Duodenal mucosa (tissue), 2 donors: ENCODE data around the gene ZACN.
"Not testable (repeated sequence)": the region's sequence is repeated elsewhere in the genome, so short reads cannot be mapped to it uniquely, and the experiment has no call there.

ENCODE experiments used
- H3K27ac ChIP-seq: one replicate; pipeline ENCODE4 v1.7.0; 2013; ENCODE audit warnings: low read depth, low read length
- H3K27me3 ChIP-seq, 2 donors: one replicate each; pipeline ENCODE4 v1.7.0; 2013; ENCODE audit warnings: low read length in 2 of 2, control low read depth in 1 of 2; ENCODE audit not compliant: insufficient read depth in 2 of 2, control insufficient read depth in 1 of 2
- H3K36me3 ChIP-seq, 2 donors: one replicate each; pipeline ENCODE4 v1.7.0; 2013; ENCODE audit warnings: low read length in 2 of 2, control low read depth in 1 of 2; ENCODE audit not compliant: insufficient read depth in 2 of 2, control insufficient read depth in 1 of 2
- H3K4me1 ChIP-seq, 2 donors: one replicate each; pipeline ENCODE4 v1.7.0; 2013; ENCODE audit warnings: low read length in 2 of 2, control low read depth in 1 of 2; ENCODE audit not compliant: insufficient read depth in 2 of 2, control insufficient read depth in 1 of 2
- H3K4me3 ChIP-seq, 2 donors: one replicate each; pipeline ENCODE4 v1.7.0; 2013; ENCODE audit warnings: low read length in 2 of 2, low read depth in 1 of 2
- H3K9ac ChIP-seq, 2 donors: one replicate each; pipeline ENCODE4 v1.7.0; 2013; ENCODE audit warnings: low read length in 2 of 2, low read depth in 1 of 2
- H3K9me3 ChIP-seq, 2 donors: one replicate each; pipeline ENCODE4 v1.7.0; 2013; ENCODE audit warnings: low read length in 2 of 2, control low read depth in 1 of 2; ENCODE audit not compliant: control insufficient read depth in 1 of 2

The ZACN gene

DNA sequence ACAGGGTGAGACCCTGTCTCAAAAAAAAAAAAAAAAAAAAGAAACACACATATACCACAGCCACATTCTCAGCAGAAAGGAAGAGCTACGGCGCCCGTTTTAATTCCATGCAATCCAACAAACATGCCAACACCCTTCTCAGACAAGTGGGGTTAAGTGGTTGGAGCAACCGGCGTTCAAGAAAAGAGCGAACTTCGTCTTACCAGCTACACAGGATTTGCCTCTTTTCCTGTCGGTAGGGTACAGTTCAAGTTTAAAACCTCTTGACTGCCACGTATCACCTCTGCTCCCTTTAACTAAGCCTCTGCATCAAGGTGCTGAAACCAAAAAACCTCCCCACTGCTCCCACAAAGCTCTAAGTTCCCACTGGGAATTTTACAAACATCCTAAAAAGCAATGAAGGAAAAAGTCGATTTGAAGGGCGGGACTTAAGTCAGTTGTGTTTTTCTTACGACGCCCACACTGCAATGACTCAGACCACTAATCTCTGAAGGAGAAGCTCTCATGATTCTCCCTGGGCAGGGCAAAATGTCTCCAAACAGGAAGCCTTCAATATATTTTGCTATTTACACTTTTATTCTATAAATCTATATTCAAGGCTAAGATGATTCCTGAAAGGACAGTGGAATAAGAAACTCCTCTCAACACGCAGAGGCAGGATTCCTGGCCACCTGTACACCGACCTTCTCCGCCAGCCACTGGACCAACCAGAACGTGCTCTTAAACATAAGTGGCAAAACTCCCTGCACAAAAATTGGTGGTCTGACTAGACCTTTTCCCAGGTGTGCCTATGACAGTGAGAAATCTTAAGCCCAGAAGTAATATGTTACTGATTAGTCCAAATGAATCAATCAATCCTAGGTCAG, 25.5 kb upstream of the ZACN start:
- H3K27ac ChIP-seq = no peak overlapping the region
- H3K9ac ChIP-seq = no peak overlapping the region
- H3K27me3 ChIP-seq = no peaks in the 10 kb centered on the region
- no peak overlapping the region for H3K4me3 ChIP-seq
- H3K9me3 ChIP-seq = no peaks in the 10 kb centered on the region
- no peaks in the 10 kb centered on the region for H3K4me1 ChIP-seq
- H3K36me3 ChIP-seq = peaks cover 37 to 87% of the 10 kb centered on the region in 2 donors

GRCh38 chr17:76054112-76054476, 24.9 kb upstream of the ZACN start:
- no peaks in the 10 kb centered on the region for H3K4me1 ChIP-seq
- no peaks in the 10 kb centered on the region for H3K9me3 ChIP-seq
- H3K9ac ChIP-seq = no peak overlapping the region
- H3K27ac ChIP-seq = no peak overlapping the region
- H3K4me3 ChIP-seq = no peak overlapping the region
- no peaks in the 10 kb centered on the region for H3K27me3 ChIP-seq
- H3K36me3 ChIP-seq = peaks cover 37 to 86% of the 10 kb centered on the region in 2 donors

DNA sequence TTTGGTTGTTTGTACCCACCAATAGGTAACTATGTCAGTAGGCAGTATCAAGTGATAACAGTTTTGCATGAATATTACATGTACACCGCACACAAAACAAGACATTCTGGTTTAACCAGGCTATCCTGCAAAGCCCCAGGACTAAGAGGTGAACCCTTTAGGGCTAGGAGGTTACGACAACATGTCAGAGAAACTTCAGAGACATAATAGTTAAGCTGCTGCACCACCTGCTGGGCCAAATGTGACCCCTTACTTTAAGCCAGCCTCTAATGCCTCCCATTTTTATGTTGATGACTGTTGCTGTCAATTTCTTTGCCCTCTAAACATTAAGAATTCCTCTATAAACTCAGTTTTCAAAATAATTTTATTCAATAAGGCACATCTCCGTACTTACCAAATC, 22.1 kb upstream of the ZACN start:
- H3K9me3 ChIP-seq = no peaks in the 10 kb centered on the region
- H3K4me1 ChIP-seq = no peaks in the 10 kb centered on the region
- H3K4me3 ChIP-seq = no peak overlapping the region
- H3K9ac ChIP-seq = no peak overlapping the region
- no peaks in the 10 kb centered on the region for H3K27me3 ChIP-seq
- peaks cover 43 to 87% of the 10 kb centered on the region in 2 donors for H3K36me3 ChIP-seq
- H3K27ac ChIP-seq = no peak overlapping the region

DNA sequence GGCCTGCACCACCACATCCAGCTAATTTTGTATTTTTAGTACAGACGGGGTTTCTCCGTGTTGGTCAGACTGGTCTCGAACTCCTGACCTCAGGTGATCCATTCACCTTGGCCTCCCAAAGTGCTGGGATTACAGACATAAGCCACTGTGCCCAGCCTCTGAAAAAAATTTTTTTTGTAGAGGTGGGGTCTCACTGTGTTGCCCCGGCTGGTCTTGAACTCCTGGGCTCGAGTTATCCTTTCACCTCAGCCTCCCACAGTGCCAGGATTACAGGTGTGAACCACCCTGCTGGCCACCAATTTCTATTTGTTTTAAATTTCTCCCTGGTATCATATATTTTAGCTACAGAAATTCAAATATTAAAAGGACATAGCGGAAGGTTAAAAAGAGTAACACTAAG, 20.7 kb upstream of the ZACN start:
- H3K4me1 ChIP-seq, H3K27ac ChIP-seq, H3K4me3 ChIP-seq, H3K9me3 ChIP-seq, H3K9ac ChIP-seq, H3K27me3 ChIP-seq: not testable (repeated sequence)
- peaks cover 40 to 88% of the 10 kb centered on the region in 2 donors for H3K36me3 ChIP-seq

- Histone ChIP-seq H3K27ac (no peak overlapping the region), H3K9ac (no peak overlapping the region), H3K36me3 (peaks cover 45 to 88% of the 10 kb centered on the region in 2 donors), H3K27me3 (no peaks in the 10 kb centered on the region), H3K4me1 (no peaks in the 10 kb centered on the region), H3K9me3 (no peaks in the 10 kb centered on the region), H3K4me3 (no peak overlapping the region)
These were observed 15.0 kb upstream of the ZACN start for GRCh38 chr17:76063875-76064546.

DNA sequence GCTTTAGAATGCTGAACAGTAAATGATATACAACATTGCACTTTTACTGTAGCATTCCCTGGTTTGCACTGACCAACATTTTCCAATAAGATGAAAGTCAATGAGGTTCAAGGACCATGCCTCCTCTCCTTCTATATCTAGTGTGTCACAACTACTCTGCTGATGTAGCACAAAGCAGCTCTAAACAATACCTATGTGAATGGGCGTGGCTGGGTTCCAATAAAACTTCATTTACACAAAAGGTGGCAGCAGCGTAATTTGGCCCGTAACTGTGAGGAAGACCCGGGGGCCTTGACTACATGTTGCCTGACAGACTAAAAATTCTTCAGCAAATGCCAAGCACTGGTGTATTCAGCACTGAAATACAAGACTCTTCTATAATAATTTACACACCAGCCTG, 13.2 kb upstream of the ZACN start:
- Histone ChIP-seq H3K9me3 (no peaks in the 10 kb centered on the region), H3K27ac (no peak overlapping the region), H3K27me3 (no peaks in the 10 kb centered on the region), H3K4me3 (no peak overlapping the region), H3K9ac (no peak overlapping the region), H3K36me3 (peaks cover 37 to 77% of the 10 kb centered on the region in 2 donors), H3K4me1 (peaks cover 3 to 7% of the 10 kb centered on the region in 2 donors)

- Histone ChIP-seq H3K36me3 (peaks cover 16 to 23% of the 10 kb centered on the region in 2 donors), H3K4me3 (peak overlapping the region; percentile 97 to 99), H3K9ac (peak overlapping the region; percentile 88 to 93), H3K9me3 (no peaks in the 10 kb centered on the region), H3K27ac (no peak overlapping the region), H3K4me1 (peaks cover 15 to 38% of the 10 kb centered on the region in 2 donors), H3K27me3 (peaks cover 29 to 30% of the 10 kb centered on the region in 2 donors)
These were observed 7.3 kb upstream of the ZACN start for GRCh38 chr17:76071531-76072147.

DNA sequence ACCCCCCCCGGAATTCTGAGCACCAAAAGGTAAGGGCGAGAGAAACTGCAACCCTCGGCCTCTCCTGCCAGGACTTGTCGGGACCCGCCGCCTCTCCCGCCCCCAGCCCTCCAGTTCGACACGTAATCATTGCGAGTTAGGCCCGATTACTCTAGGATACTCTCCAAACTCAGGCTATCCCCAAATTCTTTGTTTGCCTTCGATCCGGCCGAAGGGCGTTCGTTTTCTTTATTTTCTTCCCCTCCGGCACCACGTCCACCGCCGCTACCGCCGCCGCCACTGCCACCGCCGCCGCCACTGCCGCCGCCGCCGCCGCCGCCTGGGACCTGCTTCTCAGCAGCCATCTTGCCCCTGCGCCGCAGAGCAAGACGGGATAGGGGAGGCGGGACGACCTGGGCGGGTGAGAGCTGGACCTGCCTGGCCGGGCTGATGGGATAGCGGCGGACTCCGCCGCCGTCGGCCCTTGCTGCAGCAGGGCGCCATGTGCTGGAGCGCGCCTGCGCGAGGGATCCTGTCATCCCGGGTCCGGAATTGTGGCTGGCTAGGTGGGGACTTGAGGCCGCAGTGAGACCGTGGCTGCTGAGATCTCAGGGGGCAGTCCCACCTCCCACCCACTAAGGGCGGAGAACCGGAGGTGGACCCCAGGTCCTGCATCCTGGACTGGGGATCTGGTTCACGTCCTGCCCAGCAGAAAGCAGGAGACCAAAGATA, 6.7 kb upstream of the ZACN start, which contains the start of gene SRP68:
TSS of gene SRP68 (minus strand) at position 370 of the 711 bp plus-strand sequence. CDS start at position 344, 26 bp downstream.
- H3K27ac ChIP-seq = no peak within 1 kb of the TSS
- peak within 1 kb of the TSS; percentile 97 to 99 for H3K4me3 ChIP-seq
- peaks cover 11 to 17% of the 10 kb centered on the region in 2 donors for H3K36me3 ChIP-seq
- peaks cover 36 to 37% of the 10 kb centered on the region in 2 donors for H3K27me3 ChIP-seq
- H3K9ac ChIP-seq = peak within 1 kb of the TSS; percentile 88 to 95
- no peaks in the 10 kb centered on the region for H3K9me3 ChIP-seq
- H3K4me1 ChIP-seq = peaks cover 21 to 43% of the 10 kb centered on the region in 2 donors

- H3K9ac ChIP-seq = no peak within 1 kb of the TSS
- H3K4me1 ChIP-seq = peaks cover 21 to 43% of the 10 kb centered on the region in 2 donors
- peaks cover 56 to 58% of the 10 kb centered on the region in 2 donors for H3K27me3 ChIP-seq
- peaks cover 0 to 3% of the 10 kb centered on the region in 2 donors for H3K36me3 ChIP-seq
- no peaks in the 10 kb centered on the region for H3K9me3 ChIP-seq
- peak within 1 kb of the TSS; percentile 14 to 35 for H3K4me3 ChIP-seq
- no peak within 1 kb of the TSS for H3K27ac ChIP-seq
These were observed 4.3 kb upstream of the ZACN start, which contains the start of gene GALR2 for GRCh38 chr17:76074390-76075363. TSS of gene GALR2 (plus strand) at chr17:76074781. CDS start at chr17:76074884, 103 bp downstream.
